Inflammatory macrophage treated with lipopolysaccharide for 4 hours (primary cell): Measurements from ENCODE around the gene SACS.
"Not testable (repeated sequence)": the region's sequence is repeated elsewhere in the genome, so short reads cannot be mapped to it uniquely, and the experiment has no call there.

ENCODE experiments used
- DNase-seq: peaks from one replicate; pipeline ENCODE4 v3.0.0-alpha.2; 2020

The SACS gene

DNA sequence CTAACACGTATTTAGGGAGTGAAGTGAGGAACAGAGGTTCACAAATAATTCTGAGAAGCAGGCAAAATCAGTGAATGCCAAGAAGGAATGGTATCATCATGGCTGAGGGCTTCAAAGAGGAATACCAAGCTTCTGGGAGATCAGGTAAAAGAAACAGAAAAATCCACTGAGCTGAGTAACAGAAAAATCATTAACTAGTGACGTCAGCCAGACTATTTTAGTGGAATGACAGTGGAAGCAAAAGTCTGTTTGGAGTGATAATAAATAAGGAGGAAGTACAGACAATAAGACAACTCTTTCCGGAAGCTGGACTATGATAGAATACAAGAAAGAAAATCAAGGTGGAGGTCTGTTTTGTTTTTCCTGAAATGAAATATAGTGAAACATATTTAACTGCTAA is 83.5 kb downstream of the SACS start:
- no peak for DNase-seq

GRCh38 chr13:23349161-23349897 is 84.2 kb downstream of the SACS start:
- no peak for DNase-seq

GRCh38 chr13:23348262-23349127 is 85.0 kb downstream of the SACS start:
- no peak for DNase-seq

DNA sequence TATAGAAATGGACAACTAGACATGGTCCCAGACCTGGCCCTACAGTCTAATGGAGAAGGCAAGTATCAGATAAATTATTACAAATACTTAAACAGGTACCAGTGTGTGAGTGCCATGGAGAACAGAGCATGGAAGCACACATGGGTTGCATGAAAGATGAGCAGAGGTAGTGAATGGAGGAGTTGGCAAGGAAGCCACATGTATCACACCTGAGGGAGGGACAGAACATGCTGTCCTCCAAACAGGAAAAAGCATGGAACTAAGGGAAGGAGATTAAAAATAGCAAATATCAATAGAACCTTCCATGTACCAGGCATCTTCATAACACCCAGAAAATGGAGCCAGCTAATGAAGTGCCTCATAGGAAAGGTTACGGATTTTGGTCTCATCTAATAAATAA is 85.9 kb downstream of the SACS start:
- DNase-seq = no peak

DNA sequence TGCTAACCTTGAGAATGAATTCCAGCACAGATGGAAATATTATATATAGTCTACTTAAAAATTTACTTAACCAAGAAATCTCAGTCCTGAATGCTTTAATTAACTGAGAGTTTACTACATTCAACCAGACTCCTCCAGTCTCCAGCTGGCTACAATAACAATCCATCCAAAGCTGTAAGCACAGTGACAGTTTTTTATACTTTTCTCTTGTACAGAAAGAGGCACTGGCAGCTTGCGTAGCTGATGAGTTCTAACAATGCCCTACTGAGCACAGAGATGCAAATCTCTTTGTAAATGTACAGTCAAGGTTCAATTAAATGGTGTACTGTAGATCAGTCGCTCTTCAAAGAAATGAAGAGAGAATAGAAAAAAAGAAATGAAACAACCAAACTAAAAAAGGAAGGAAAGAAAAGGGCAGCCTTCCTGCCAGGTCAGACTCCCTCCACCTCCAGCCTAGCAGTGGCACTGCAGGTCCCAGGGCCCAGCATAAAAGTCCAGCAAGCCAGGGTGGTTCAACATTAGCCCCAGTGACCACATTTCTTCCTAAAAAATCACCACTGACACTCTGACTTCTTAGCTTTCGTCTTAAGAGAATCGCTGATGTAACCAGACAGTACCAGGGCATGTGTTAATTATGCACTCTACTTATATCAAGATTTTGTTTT is 88.4 kb downstream of the SACS start:
- no peak for DNase-seq

DNA sequence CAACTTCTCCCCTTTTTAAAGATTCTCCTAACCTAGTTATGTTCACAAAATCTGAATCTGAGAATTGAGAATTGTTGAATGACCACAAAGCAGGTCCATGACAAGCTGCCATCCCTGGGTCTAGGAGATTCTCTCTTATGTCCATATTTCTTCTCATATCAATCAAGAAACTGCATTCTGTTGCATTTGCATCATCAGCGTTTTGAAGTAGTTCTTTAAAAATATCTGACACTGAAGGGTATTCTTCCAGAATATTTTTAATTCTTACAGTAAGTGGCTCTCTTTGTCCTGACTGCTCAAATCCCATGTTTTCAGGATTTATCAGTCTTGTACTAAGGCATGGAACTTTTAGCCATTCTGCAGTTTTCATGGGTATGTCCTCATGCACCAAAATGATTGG is 94.3 kb downstream of the SACS start:
- DNase-seq = no peak

DNA sequence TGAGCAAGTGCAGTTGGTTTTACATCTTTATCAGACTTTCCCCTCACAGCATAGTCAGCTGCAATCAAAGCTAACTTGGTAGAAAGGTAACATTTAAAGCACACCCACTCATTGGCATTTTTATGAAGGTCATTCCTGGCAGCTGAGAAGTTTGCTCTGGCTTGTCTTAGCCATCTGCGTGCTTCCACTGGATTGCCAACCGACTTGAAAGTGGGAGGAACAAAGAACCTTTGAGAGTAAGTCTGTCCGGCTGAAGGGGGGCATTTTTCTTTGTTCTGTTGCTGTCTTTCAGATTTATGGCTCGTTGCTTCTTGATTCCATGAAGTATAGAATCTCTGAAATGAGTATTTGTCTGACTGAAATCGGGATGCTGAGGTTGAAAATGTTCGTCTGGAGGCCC is 103.1 kb downstream of the SACS start:
- no peak for DNase-seq

GRCh38 chr13:23325191-23325590 is 108.3 kb downstream of the SACS start:
- DNase-seq = no peak

DNA sequence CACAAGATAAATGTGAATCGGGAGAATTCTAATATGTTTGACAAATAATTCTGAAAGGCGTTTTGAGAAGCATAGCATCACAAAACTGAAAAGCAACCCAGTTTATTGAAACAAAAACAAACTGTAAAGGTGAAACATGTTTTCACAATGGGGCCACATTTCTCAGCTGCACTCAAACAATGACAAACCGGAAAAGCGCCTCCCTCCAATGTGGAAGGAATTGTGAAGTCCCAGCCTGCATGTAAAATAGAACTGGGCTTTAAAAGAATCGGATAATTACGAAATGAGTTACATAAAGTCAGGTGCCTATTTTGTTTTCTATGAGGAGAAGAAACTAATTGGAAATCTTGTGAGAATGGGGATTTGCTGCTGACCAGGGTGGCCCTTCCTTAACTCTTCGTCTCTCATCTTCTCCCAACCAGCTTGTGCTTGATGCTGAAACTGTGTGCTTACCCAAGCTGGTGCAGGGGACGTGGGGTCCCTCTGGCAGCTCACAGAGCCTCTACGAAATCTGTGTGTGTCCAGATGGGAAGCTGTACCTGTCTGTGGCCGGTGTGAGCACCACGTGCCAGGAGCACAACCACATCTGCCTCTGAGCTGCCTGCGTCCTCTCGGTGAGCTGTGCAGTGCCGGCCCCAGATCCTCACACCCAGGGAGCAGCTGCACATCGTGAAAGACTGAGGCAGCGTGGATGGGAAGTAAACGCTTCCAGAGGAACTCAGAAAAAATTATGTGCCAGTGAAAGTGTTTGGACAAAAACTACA is 109.4 kb downstream of the SACS start:
- no peak for DNase-seq

GRCh38 chr13:23322353-23323336 is 110.9 kb downstream of the SACS start:
- peak; percentile 17 for DNase-seq

GRCh38 chr13:23321535-23322241 is 111.8 kb downstream of the SACS start:
- DNase-seq = no peak

- DNase-seq = no peak
Measured at GRCh38 chr13:23320926-23321534, 112.5 kb downstream of the SACS start.

GRCh38 chr13:23319883-23320224 is 113.6 kb downstream of the SACS start:
- no peak for DNase-seq

DNA sequence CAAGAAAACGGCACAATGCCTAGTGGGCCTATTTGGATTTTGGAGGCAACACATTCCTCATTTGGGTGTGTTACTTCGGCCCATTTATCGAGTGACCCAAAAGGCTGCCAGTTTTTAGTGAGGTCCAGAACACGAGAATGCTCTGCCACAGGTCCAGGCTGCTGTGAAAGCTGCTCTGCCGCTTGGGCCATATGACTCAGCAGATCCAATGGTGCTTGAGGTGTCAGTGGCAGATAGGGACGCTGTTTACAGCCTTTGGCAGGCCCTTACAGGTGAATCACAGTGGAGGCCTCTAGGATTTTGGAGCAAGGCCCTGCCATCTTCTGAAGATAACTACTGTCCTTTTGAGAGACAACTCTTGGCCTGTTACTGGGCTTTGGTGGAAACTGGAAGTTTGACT is 118.7 kb downstream of the SACS start:
- DNase-seq = not testable (repeated sequence)

DNA sequence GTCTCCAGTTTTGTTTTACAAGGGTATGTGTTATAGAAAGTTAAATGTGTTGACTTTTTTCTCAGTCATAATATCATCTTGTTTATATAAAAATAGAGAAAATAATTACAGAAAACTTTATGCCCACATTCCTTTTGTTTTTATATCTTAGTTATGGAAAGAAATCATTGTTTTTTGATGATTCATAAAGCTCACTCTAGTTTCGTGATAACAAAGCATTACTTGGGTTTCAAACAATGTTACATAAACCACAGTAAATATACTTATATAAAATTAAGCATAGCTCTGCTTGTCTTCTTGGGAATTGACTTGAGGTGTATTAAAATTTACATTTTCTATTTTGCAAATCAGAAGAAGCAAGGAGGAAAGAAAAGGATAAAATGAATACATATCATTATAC is 140.9 kb downstream of the SACS start:
- no peak for DNase-seq

- no peak for DNase-seq
Measured at GRCh38 chr13:23289917-23290357, 143.6 kb downstream of the SACS start.

DNA sequence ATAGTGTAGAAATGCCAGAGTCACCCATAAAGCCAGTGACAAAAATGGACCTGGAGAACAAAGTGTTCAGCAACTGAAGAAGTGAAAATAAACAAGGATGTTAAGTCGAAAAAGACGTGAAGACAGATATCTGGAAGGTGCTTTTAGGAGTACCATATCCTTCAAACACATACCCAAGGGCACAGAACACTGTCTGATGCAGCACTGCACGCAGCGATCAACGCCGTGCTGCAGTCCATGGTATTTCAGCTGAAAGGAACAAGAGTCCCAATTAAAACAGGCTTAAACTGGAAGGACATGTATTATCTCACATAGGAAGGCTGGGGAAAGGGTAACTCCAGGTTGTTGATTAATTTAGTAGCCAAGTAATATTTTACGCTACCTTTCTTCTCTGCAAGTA is 144.5 kb downstream of the SACS start:
- DNase-seq = no peak

DNA sequence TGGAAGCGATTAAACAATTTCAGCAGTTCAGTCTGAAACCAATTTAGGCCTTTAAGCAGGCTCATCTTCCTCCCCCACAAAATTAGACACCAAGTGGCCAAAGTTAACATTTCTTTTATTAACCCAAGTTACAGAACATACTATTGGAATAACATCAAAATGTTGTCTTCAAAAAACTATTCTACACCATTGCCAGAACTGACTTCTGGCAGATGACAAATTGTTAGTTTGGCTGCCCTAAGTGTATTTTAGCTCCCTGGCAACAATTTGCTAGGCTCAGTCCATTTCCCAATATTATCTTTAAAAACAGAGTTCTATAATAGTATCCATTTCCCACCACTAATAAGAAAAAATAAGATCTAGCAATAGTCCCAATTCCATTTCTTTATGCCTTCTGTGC is 144.9 kb downstream of the SACS start:
- DNase-seq = no peak

GRCh38 chr13:23279321-23279720 is 154.2 kb downstream of the SACS start:
- no peak for DNase-seq
